GM19025 (cell line): ENCODE results near the gene USP35.
"Not testable (repeated sequence)": the region's sequence is repeated elsewhere in the genome, so short reads cannot be mapped to it uniquely, and the experiment has no call there.

Experiments used
- ATAC-seq: cut with Tn5 transposase; IDR thresholded peaks from one replicate; pipeline ENCODE4 v1.9.1; 2021; ENCODE audit warnings: mild to moderate bottlenecking, low read depth, moderate library complexity; ENCODE audit not compliant: unreplicated experiment

The USP35 gene

GRCh38 chr11:78213526-78214330, 25.0 kb downstream of the USP35 start:
- ATAC-seq, result no peak

- ATAC-seq, result no peak
Observed at GRCh38 chr11:78214331-78215194, 25.8 kb downstream of the USP35 start.

GRCh38 chr11:78216021-78216420, 27.3 kb downstream of the USP35 start:
- no peak for ATAC-seq

- no peak for ATAC-seq
Observed at GRCh38 chr11:78216571-78217287, 28.0 kb downstream of the USP35 start.

DNA sequence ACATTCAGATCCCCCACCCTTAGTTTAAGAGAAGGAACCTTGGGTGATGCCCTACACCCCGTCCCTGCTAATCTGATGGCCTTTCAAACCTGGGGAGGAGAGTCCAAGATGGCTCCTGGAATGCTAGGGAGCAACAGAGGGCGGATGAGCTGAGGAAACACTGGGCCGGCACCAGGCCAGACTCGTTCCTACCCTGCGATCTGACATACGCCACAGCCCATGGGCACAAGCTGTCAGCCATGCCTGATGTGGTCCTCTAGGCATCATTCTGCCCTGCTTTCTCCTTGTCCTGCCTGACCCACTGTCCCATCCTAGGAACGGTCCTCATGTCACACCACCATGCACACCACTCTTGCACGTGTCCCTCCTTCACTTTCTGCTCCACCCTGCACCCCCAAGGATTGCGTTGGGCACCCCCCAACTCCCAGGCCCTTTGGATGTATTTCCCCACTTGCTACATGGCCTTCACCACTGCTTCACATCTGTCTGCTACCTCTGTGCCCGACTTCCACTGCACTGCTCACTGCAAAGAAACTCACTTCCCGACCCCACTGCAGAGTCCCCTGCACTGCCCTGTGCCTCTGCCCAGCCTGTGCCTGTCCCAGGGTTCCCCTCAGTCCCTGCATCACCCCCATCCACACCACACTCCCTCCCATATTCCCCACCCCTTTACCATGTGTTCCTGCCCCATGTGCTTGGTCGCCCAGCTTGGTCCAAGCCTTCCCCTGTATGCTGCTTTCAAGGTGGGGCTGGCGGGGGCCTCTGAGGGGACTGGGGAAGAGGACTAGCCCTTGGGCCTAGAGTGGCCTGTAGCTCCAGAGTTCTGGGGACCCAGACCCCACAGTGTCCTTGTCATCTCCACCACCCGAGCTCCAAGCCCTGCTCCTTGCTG, 29.2 kb downstream of the USP35 start:
- no peak for ATAC-seq

GRCh38 chr11:78218707-78219492, 30.2 kb downstream of the USP35 start:
- no peak for ATAC-seq

DNA sequence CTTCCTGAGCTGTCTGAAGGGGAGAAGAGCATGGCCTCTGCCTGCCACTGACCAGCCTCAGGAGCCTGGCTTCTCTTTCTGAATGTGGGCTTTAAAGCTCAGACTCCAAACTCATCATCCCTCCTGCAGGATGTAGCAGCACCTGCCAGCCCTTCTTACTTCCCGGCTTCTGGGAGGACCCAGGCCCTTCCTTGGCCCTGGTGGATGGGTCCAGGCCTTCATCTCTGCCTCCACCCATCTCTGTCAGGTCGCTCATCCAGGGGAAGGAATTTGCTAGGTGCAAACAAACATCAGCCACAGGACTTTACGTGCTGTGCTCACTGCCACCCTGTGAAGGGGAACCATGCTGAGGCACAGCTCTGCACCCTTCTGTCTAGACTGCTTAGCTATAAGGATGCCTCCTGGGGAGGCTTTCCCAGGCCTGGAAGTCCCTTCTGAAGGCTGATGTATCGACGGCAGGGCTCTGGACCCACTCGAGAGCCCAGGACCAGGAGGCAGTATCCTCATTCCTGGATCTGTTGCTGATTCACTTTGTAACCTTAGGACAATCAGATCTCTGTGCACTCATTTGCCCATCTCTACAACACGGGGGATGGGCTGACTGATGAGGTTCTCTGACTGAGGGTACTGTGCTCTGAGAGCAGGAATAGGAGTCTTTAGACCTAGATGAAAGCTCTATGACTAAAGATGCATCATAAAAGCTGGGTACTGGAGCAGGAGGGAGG, 30.9 kb downstream of the USP35 start:
- no peak for ATAC-seq

GRCh38 chr11:78220218-78221157, 31.8 kb downstream of the USP35 start:
- ATAC-seq, result no peak

DNA sequence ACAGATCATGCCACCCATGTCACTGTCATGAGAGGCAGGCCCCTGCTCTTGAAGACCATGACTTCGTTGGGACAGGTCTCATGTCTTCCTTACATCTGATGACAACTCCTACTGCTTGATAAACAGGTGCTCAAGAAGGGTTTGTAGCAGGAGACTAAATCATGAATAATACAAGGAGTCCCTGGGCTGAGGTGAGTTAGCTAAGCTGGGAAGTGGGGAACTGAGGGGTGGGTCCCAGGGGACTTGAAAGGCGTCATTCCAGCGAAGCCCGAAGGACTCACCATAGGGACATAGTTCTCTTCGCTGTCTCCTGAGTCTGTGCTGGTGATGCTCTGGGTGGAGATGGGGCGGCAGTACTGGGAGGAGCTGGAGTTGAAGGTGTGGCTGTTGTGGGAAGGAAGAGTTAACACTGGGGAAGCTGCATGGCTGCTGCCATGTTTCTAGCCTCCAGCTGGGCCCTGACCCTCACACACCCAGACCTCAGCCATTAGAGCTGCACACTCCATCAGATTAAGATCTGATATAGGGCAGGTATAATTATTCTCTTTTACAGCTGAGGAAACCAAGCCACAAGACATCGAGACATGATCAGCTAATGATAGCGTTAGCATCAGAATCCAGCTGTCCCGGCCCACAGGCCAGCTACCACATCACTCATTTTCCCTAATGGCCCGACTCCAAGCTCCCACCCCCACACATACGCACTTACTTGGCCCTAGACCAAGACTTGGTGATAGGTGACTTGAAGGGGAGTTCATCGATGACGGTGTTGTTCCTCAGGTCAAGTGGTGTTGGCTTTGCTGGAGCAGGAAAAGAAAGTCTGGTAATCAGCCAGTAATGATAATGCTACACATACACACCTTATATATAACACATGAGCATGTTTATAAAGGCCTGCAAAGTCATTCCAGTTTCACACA, 32.9 kb downstream of the USP35 start:
- no peak for ATAC-seq

DNA sequence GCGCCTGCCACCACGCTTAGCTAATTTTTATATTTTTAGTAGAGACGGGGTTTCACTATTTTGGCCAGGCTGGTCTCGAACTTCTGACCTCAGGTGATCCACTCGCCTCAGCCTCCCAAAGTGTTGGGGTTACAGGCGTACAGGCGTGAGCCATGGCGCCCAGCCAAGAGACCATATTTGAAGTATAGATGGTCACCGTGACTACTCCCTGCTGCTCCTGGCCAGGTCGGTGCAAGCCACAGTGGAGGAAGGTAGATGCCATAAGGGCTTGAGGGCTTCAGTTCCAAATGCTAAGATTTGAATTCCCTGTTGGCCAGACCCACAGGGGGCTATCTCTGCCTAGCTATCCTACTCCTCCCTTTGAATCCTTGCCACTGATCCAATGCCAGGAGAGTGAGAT, 34.0 kb downstream of the USP35 start:
- ATAC-seq, result not testable (repeated sequence)

GRCh38 chr11:78223320-78223954, 34.7 kb downstream of the USP35 start:
- peak; percentile 58 for ATAC-seq

DNA sequence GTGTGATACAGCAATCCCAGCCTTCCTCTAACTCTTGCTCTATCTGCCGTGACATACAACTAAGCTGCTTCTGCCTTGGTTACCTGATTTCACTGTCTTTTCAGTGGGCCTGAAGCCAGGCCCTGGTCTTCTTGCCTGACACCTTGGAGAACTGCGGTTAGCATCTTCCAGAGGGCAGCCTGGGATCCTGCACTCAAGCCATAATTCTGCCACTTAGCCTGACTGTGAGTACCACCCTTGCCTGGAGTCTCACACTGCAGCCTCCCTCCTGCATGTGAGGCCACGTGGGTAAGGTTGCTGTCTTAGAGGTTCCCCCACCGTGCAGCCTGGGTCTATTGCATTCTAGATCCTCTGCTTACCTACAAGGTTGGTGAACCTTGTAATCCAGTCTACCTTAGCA, 35.8 kb downstream of the USP35 start:
- no peak for ATAC-seq

DNA sequence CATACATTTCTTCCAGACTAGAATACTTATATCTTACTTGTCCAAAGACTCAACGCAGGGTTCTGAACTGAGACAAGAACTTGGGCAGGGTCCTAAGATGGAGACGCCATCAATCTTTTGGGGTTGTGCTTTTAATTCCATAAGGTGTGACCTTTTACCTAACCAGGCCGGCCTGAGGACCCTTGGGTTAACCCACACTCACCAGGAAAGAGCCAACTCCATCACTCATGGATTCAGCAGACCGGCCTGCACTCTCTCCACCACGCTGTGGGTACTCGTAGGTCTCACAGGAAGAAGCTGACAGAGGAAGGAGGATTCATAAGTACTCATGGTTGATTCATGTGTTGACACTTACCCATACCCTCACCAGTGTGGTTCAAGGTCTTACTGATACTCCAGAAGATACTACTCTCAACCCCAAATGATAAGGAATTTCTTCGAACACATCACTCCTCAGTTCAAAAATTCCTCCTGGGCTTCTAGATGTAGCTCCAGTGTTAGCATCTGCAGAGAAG, 36.2 kb downstream of the USP35 start:
- ATAC-seq, result no peak

DNA sequence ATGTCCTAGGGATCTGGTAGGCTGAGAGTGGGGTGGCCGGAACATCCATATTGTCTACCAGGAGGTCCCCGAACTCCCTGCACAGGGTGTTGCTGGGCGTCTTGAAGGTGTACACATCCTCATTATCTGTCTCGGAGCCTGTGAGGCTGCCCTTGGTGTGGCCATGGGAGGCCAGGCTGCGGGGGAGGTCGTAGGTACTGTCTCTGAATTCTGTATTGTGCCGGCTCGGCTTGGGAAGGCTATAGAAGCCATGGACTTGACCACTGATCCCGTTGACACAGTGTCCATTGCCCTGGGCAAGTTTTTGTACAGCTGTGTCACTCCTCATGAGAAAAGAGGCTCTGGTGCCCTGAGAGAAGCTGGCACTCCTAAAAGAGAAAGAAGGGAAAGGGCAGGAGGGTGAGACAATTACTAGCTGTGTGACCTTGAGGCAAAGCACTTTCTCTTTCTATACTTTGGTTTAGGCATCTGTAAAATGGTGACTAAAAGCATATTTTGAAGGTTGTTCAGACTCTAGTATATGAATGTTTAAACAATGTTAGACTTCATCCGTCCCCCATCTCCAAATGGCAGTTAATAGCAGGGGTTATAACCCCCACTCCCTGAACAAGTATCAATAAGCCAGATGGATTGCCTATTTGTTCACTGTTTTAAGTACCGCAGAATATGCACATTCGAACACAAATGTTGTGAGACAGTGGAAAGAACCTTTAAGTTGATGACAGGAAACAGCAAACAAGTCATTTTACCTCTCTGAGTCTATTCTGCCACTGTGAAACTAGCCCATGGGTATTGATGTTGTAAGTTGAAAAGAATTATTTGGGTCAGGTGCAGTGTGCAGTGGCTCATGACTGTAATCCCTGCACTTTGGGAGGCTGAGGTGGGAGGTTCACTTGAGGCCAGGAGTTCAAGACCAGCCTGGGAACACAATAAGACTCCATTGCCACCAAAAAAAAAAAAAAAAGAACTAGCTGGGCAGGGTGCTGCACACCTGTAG, 38.3 kb downstream of the USP35 start:
- no peak for ATAC-seq

DNA sequence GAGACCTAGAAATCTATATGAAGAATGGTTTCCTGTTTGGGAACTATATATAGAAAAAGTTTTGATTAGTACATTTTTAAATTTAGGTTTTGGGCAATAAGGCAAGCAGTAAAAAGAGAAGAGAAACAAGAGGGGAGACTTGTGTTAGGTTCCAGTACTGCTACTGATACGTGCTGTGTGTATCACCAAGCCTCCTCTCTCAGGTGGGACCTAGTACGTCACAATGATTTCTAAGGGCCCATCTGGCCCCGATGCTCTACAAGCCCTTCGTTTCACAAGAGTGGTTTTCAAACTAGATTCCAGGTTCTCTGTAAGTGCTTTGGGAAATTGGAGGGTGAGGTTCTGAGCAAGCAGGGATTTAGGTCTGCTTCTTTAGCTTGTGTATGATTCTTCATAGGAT, 39.2 kb downstream of the USP35 start:
- ATAC-seq, result no peak
